ENCODE measurements around the gene BAIAP2. TPM values are rescaled to one million over a fixed set of nuclear protein-coding genes. Genes with fewer than 3 reads are reported as not detected.
A peak's percentile ranks its signal among the peaks of the same experiment; 100 is the strongest.

The BAIAP2 gene
- total and polyA plus RNA-seq, 2 of the 13 experiments (the other 11 are each of a cell fraction or from before 2014, with no cell fraction given), result 22.5 to 24.0 TPM

- TF ChIP-seq ZNF687 (CRISPR knock-in tag; IDR thresholded peaks at IDR 0.05) (peak; percentile 7), ZNF558 (CRISPR knock-in tag; IDR thresholded peaks at IDR 0.05; ENCODE audit: borderline replicate concordance) (0 out of 2 replicates have a peak, but pooled peaks have one; percentile 73), HNF4G (IDR thresholded peaks at IDR 0.05; ENCODE audit: borderline replicate concordance, low read depth, low read length) (peak; percentile 39; the same call in 1 of the 2 replicates), HNF4G (CRISPR knock-in tag; IDR thresholded peaks at IDR 0.05; ENCODE audit: borderline replicate concordance, low read depth) (no peak), TFDP1 (CRISPR knock-in tag; IDR thresholded peaks at IDR 0.05; ENCODE audit: borderline replicate concordance) (peak; percentile 63; the same call in 1 of the 2 replicates), MAFF (IDR thresholded peaks at IDR 0.05; ENCODE audit: low read depth, low read length) (no peak), ZBTB33 (CRISPR knock-in tag; IDR thresholded peaks at IDR 0.05) (0 out of 2 replicates have a peak, but pooled peaks have one; percentile 36), NAIF1 (CRISPR knock-in tag; IDR thresholded peaks at IDR 0.05; ENCODE audit: borderline replicate concordance) (no peak), TOPORS (CRISPR knock-in tag; IDR thresholded peaks at IDR 0.05) (peak; percentile 6; the same call in 1 of the 2 replicates), ZBTB7A (CRISPR knock-in tag; IDR thresholded peaks at IDR 0.05) (no peak), TMF1 (CRISPR knock-in tag; IDR thresholded peaks at IDR 0.05; ENCODE audit: low read depth) (0 out of 2 replicates have a peak, but pooled peaks have one; percentile 59), SRY (CRISPR knock-in tag; IDR thresholded peaks at IDR 0.05) (0 out of 2 replicates have a peak, but pooled peaks have one; percentile 75), ZNF121 (CRISPR knock-in tag; IDR thresholded peaks at IDR 0.05) (no peak), POLR2A (IDR thresholded peaks at IDR 0.05; ENCODE audit: insufficient read depth in 1 of 2, low read depth in 2 of 2, low read length in 2 of 2) (peak; percentile 46 to 55; a peak in 2 of 4 replicates), STAT6 (CRISPR knock-in tag; IDR thresholded peaks at IDR 0.05; ENCODE audit: borderline replicate concordance) (no peak), HMGA1 (CRISPR knock-in tag; conservative IDR thresholded peaks at IDR 0.05) (no peak)
- TF ChIP-seq, protein P1, sequence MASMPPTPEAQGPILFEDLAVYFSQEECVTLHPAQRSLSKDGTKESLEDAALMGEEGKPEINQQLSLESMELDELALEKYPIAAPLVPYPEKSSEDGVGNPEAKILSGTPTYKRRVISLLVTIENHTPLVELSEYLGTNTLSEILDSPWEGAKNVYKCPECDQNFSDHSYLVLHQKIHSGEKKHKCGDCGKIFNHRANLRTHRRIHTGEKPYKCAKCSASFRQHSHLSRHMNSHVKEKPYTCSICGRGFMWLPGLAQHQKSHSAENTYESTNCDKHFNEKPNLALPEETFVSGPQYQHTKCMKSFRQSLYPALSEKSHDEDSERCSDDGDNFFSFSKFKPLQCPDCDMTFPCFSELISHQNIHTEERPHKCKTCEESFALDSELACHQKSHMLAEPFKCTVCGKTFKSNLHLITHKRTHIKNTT (CRISPR knock-in tag; IDR thresholded peaks at IDR 0.05), result no peak
Observed at GRCh38 chr17:80991645-80992076, 43.3 kb upstream of the BAIAP2 start, which contains the start of gene CHMP6 (continued).
